Mucosa of rectum (tissue), 2 donors: Measurements from ENCODE around the gene NOL6.

Experiments
- H3K27ac ChIP-seq, 2 donors: one replicate each; pipeline ENCODE4 v1.7.0; 2013; ENCODE audit warnings: inconsistent platforms in 2 of 2, low read depth in 2 of 2, low read length in 2 of 2
- H3K27me3 ChIP-seq, 2 donors: one replicate each; pipeline ENCODE4 v1.7.0; 2013; ENCODE audit warnings: low read length in 2 of 2; ENCODE audit not compliant: control insufficient read depth in 2 of 2, insufficient read depth in 2 of 2
- H3K36me3 ChIP-seq, 2 donors: one replicate each; pipeline ENCODE4 v1.7.0; 2013; ENCODE audit warnings: low read length in 2 of 2; ENCODE audit not compliant: control insufficient read depth in 2 of 2, insufficient read depth in 2 of 2
- H3K4me1 ChIP-seq, 2 donors: one replicate each; pipeline ENCODE4 v1.7.0; 2013; ENCODE audit warnings: low read length in 2 of 2, mild to moderate bottlenecking in 1 of 2; ENCODE audit not compliant: control insufficient read depth in 2 of 2, insufficient read depth in 2 of 2
- H3K4me3 ChIP-seq, 2 donors: one replicate each; pipeline ENCODE4 v1.7.0; 2013; ENCODE audit warnings: low read length in 2 of 2
- H3K9ac ChIP-seq, 2 donors: one replicate each; pipeline ENCODE4 v1.7.0; 2013; ENCODE audit warnings: low read length in 2 of 2, low read depth in 1 of 2, mild to moderate bottlenecking in 1 of 2
- H3K9me3 ChIP-seq, 2 donors: one replicate each; pipeline ENCODE4 v1.7.0; 2013; ENCODE audit warnings: low read length in 2 of 2; ENCODE audit not compliant: control insufficient read depth in 2 of 2
- donor health status: healthy.
- donor health status: Normal muscosa, but diverticular disease.

Gene NOL6

DNA sequence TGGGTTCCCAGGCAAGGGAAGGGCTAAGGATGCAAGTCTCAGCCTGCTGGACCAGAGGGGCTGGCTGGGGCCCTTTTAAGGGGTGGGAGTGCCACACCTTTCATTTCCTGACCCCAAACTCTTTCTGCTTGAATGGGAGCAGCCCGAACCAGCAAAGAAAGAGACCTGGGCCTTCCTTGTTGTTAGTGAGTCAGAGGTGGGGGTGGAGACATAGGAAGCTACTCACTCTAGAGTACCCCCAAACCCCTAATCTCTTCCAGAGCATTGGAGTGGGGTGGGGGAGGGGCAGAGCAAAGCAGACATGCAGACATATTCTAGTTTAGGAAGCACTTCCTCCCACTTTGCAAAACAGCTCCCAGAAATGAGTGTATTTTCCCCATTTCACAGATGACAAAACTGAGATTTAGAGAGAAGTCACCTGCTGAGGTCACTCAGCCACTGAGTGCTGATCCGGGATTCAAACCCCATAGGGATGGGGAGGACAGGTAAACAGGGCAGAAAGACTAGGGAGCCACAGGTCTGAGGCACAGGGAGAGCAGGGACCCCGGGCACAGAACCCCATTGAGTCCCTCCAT lies 20.4 kb downstream of the NOL6 start:
- Histone ChIP-seq H3K9ac (no peak overlapping the region), H3K36me3 (no peaks in the 10 kb centered on the region), H3K27ac (no peak overlapping the region), H3K4me1 (peaks cover under 1 to 3% of the 10 kb centered on the region in 2 donors), H3K27me3 (peaks cover 0 to 1% of the 10 kb centered on the region in 2 donors), H3K4me3 (no peak overlapping the region), H3K9me3 (no peaks in the 10 kb centered on the region)

DNA sequence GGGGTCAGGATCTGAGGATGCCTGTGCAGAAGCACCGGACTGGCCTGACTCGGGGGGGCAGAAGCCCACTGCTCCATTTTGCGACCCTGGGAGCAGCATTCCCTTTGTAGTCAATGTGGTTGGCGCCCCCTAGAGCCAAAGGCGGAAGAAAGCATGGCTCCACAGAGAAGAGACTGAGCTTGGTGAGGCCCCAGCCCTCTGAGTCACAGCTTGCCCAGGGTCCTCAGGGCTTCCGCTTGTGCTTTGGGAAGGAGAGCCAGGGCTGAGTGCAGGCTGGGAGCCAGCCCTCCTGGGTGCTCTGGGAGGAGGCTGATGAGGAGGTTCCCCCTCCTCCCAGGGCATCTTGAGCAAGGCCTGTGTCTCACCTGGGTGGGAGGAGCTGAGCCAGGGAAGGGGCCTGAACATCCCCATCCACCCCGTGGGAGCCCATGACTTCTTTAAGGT lies 20.9 kb downstream of the NOL6 start:
- H3K27me3 ChIP-seq = peaks cover 0 to 1% of the 10 kb centered on the region in 2 donors
- no peak overlapping the region for H3K4me3 ChIP-seq
- H3K9me3 ChIP-seq = no peaks in the 10 kb centered on the region
- H3K36me3 ChIP-seq = no peaks in the 10 kb centered on the region
- H3K9ac ChIP-seq = no peak overlapping the region
- H3K4me1 ChIP-seq = peaks cover 0 to 1% of the 10 kb centered on the region in 2 donors
- no peak overlapping the region for H3K27ac ChIP-seq

DNA sequence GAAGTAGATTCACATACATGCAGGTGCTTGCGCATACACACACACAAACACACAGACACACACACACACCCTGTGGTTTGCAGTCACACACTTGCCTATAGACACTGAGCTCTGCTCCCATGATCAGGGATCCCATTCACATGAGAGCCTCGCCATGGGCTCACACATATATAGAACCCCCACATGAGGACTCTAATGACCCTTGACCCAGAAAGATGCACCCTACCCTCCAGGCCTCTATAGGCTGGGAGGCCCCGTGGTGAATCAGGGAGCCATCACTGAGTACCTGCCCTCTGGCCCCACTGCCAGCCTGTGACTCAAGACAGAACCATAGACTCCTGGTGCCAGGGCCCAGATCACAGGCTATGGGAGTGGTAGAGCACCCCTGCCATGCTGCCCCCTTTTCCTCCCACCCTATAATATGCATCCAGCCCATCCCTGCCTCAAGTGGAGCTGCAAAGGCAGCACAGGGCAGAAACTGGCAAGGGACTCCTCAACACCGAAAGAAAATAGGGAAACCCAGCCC lies 23.0 kb downstream of the NOL6 start:
- no peaks in the 10 kb centered on the region for H3K36me3 ChIP-seq
- H3K4me3 ChIP-seq = no peak overlapping the region
- peaks cover 9 to 18% of the 10 kb centered on the region in 2 donors for H3K4me1 ChIP-seq
- H3K27ac ChIP-seq = no peak overlapping the region
- H3K27me3 ChIP-seq = peaks cover 0 to 1% of the 10 kb centered on the region in 2 donors
- H3K9me3 ChIP-seq = no peaks in the 10 kb centered on the region
- no peak overlapping the region for H3K9ac ChIP-seq

DNA sequence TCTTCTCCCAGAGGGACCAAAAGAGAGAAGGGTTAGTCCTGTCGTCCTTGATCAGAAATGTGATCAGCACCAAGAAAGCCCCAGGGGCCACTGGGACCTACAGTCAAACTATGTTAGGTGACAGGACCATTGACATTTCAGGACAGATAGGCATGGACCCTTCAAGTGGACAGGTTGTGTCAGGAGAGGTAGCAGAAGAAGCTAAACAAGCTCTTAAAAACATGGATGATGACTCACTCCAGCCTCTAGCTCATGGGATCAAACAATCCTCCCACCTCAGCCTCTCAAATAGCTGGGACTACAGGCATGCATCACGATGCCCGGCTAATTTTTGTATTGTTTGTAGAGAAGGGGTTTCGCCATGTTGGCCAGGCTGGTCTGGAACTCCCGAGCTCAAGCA lies 24.0 kb downstream of the NOL6 start:
- H3K4me1 ChIP-seq = peaks cover 13 to 19% of the 10 kb centered on the region in 2 donors
- H3K4me3 ChIP-seq = no peak overlapping the region
- H3K27me3 ChIP-seq = peaks cover 0 to 1% of the 10 kb centered on the region in 2 donors
- no peaks in the 10 kb centered on the region for H3K9me3 ChIP-seq
- no peak overlapping the region for H3K27ac ChIP-seq
- H3K36me3 ChIP-seq = no peaks in the 10 kb centered on the region
- no peak overlapping the region for H3K9ac ChIP-seq

DNA sequence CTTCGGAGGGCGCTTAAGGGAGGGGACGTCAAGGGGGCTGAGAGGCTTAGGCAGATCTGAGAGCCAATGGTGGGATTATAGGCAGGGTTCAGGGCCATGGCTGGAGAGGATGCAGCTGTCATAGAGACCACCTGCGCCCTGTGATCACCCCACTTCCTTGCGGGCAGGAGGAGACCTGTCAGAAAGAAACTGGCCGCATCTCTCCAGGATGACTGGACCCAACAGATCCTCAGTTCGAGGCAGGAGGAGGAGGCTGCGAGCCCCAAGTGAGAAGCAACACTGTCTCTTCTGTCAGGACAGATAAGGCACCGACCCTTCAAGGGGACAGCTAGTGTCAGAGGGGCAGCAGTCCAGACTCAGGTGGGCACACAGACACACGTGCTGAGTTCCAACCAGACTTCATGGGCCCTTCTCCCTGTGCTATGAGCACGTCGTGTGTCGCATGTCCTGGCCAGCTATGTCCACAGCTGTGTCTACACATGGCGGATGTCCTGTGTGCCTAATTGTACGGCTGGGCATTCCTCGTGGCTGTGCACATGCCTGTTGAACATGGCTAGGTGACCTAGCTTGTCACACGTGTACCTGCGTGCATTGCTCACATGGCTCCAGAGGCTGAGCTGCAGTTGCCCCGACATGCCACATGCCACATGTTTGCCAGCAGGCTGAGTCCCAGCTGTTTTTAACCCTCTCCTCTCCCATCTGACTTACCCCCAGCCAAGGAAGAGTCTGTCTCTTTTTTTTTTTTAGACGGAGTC lies 25.7 kb downstream of the NOL6 start:
- Histone ChIP-seq H3K27me3 (peaks cover 0 to 1% of the 10 kb centered on the region in 2 donors), H3K27ac (peak overlapping the region in 1 of 2 donors; percentile 73), H3K36me3 (no peaks in the 10 kb centered on the region), H3K9ac (peak overlapping the region in 1 of 2 donors; percentile 39), H3K4me1 (peaks cover 13 to 19% of the 10 kb centered on the region in 2 donors), H3K9me3 (no peaks in the 10 kb centered on the region), H3K4me3 (peak overlapping the region; percentile 38 to 76)

DNA sequence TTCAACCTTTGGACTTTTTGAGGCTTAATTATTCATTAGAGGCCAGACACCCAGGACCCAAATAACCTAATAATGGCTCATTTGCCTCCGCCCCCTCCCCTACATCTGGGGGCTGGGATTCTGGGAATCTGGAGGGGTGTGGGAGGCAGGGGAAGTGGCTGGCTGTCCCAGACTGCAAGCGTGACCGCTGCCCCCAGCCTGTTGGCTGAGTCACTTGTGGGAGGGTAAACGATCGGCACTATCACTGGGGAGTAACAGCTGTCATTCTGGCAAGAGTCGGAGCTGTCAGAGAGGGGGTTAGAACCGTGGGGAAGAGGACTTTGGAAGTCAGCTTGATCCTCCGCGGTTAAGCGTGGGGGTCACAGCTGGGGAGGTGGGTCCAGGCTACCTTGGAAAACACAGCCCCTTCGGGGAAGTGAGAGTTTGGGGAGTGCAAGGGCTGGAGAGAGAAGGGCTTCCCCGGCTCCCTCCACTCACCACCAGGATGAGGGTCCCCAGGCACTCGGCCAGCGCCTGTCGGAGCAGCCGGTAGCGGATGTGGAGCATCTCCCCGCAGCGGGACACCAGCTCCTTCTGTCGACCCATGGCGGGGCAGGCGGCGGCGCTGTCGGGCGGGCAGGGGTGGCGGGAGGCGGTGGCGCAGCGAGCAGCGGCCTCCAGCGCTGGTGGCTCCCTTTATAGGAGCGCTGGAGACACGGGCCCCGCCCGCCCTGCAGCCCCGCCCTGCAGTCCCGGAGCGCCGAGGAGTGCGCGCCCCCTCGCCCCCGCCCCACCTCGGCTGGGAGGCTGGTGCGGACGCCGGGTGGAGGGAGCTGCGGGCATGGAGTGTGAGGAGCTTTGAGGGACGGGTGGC lies 26.6 kb downstream of the NOL6 start, which contains the start of gene AQP3:
Gene AQP3 (minus strand): TSS at position 648 of the 853 bp plus-strand sequence. CDS start 63 bp downstream, at position 585.
- H3K9ac ChIP-seq = peak within 1 kb of the TSS; percentile 39 to 76
- peak within 1 kb of the TSS; percentile 60 to 76 for H3K4me3 ChIP-seq
- H3K36me3 ChIP-seq = peaks cover 0 to 3% of the 10 kb centered on the region in 2 donors
- peak within 1 kb of the TSS; percentile 50 to 73 for H3K27ac ChIP-seq
- H3K9me3 ChIP-seq = no peaks in the 10 kb centered on the region
- H3K27me3 ChIP-seq = peaks cover 0 to 1% of the 10 kb centered on the region in 2 donors
- peaks cover 13 to 19% of the 10 kb centered on the region in 2 donors for H3K4me1 ChIP-seq

DNA sequence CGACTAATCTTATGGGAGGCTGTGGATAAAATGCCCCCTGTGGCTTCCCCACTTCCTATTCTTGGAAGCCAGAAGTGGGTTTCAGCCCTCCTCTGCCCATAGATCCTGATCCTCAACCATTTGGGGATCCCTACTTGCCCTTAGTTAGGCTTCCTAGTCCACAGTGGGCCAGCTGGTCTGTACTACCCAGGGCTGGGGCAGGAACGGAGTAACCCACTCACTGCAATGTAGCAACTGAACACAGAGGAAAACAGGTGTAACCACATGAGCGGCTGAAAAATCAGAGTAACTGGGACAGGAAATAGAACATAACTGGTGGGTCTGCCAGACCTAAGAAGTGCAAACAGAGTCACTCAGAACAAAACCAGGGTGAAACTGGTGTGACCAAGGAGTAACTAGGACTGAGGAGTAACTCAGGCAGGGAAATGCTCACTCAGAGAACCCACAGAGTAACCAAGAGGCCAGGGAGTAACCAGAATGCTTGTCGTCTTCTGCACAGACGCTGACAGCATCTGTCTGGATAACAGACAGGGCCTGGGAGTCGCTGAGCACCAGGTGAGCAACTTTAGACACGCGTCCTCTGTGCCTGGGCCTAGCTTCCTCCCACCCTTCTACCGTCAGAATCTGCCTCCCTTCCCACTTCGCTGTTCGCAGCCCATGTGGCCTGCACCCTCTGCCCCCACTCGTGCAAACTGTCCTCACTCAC lies 27.3 kb downstream of the NOL6 start:
- Histone ChIP-seq H3K9me3 (no peaks in the 10 kb centered on the region), H3K4me1 (peaks cover 13 to 19% of the 10 kb centered on the region in 2 donors), H3K36me3 (peaks cover 0 to 3% of the 10 kb centered on the region in 2 donors), H3K27ac (peak overlapping the region; percentile 50 to 73), H3K4me3 (peak overlapping the region; percentile 60 to 76), H3K27me3 (peaks cover 0 to 1% of the 10 kb centered on the region in 2 donors), H3K9ac (peak overlapping the region; percentile 39 to 76)

DNA sequence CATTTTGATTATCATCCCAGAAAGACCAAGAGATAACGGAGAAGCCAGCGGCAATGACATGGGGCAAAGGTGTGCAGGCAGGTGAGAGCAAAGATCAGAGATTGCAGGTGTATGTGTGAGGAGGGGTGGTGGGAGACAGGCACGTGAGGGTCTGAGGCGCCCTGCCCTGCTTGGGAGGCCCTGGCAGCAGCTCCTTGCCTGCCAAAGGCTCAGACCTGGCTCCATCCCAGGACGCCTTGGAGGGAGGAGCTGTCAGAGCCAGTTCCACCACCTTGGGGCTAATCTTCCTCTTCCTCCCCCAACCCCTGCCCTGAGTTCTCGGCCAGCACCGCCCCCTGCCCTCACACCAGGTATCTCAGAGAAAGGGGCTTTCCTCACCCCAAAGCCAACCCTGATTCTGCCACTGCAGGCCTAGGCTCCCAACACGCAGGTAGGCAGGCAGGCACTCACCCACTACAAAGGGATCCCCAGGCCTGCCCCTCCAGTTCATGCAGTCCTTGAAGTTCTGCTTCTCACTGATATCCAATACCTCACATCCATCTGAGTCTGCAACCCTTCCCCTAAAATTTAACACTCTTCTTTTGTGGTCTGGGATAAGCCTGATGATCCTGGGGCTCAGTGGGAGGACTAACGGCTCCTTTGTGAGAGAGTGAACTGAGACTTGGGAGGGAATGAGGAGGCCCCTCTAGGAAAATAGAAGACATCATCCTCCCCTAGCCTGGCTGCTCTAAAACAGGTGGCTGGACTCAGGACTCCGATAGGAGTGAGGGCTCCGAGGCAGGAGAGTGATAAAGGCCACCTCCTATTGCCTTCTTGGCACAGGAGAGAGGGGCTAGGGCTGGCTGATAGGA lies 28.1 kb downstream of the NOL6 start:
- Histone ChIP-seq H3K9me3 (no peaks in the 10 kb centered on the region), H3K36me3 (peaks cover 0 to 3% of the 10 kb centered on the region in 2 donors), H3K27ac (peak overlapping the region in 1 of 2 donors; percentile 73), H3K27me3 (peaks cover 0 to 1% of the 10 kb centered on the region in 2 donors), H3K4me1 (peaks cover 13 to 19% of the 10 kb centered on the region in 2 donors), H3K4me3 (peak overlapping the region; percentile 20 to 76), H3K9ac (peak overlapping the region in 1 of 2 donors; percentile 26)
